Activated T-cell treated with anti-CD3 and anti-CD28 coated beads, Interleukin-2, amount 50 U/mL, for 72 hours (primary cell): ENCODE results near the gene MELK. TPM values are rescaled to one million over a fixed set of nuclear protein-coding genes. Genes with fewer than 3 reads are reported as not detected.
"Not testable (repeated sequence)": the region's sequence is repeated elsewhere in the genome, so short reads cannot be mapped to it uniquely, and the experiment has no call there.

Source experiments
- ATAC-seq, 2 donors: fragments of 150-1000 bp; cut with Tn5 transposase; replicated peaks in 1 of 2; 2 replicates each; pipeline ENCODE4 v1.10.0; 2021; ENCODE audit warnings: moderate library complexity in 2 of 2, mild to moderate bottlenecking in 1 of 2
- DNase-seq, 2 donors: peaks; one replicate each; pipeline ENCODE4 v3.0.0; 2021 to 2022; ENCODE audit warnings: mixed read lengths in 1 of 2
- H3K27ac Mint-ChIP-seq: one replicate; pipeline ENCODE4 v1.8.0; 2022; ENCODE audit warnings: mild to moderate bottlenecking, moderate library complexity, mixed read lengths
- H3K27me3 Mint-ChIP-seq: one replicate; pipeline ENCODE4 v1.8.0; 2022; ENCODE audit warnings: low read depth, mixed read lengths
- H3K36me3 Mint-ChIP-seq, 2 donors: one replicate each; pipeline ENCODE4 v1.8.0; 2022; ENCODE audit warnings: mixed read lengths in 2 of 2, mild to moderate bottlenecking in 1 of 2; ENCODE audit not compliant: insufficient read depth in 2 of 2
- H3K4me1 Mint-ChIP-seq: one replicate; pipeline ENCODE4 v1.8.0; 2022; ENCODE audit warnings: low read depth, mixed read lengths
- H3K4me3 Mint-ChIP-seq, 2 donors: one replicate each; pipeline ENCODE4 v1.8.0; 2022; ENCODE audit warnings: mild to moderate bottlenecking in 2 of 2, mixed read lengths in 2 of 2, moderate library complexity in 2 of 2
- H3K9me3 Mint-ChIP-seq, 2 donors: one replicate each; pipeline ENCODE4 v1.8.0; 2022; ENCODE audit warnings: mixed read lengths in 2 of 2
- total RNA-seq, 2 donors: library from RNA; stranded (reverse); gene quantifications; one replicate each; pipeline ENCODE4 v1.2.3, GENCODE V29; 2022

Gene MELK
- 10 to 100 TPM; 47.4 to 51.4 TPM for total RNA-seq

- Mint-ChIP-seq H3K9me3 (no peaks in the 10 kb centered on the region), H3K27ac (peak within 1 kb of the TSS; percentile 90), H3K4me1 (peaks cover 47% of the 10 kb centered on the region), H3K4me3 (peak within 1 kb of the TSS; percentile 93 to 97), H3K36me3 (peaks cover 14 to 15% of the 10 kb centered on the region in 2 donors), H3K27me3 (peaks cover 6% of the 10 kb centered on the region)
- peak; percentile 93 to 94 for ATAC-seq
- peak; percentile 89 to 93 for DNase-seq
Measured at GRCh38 chr9:36572515-36573418, at the start of gene MELK. TSS of gene MELK (plus strand) at chr9:36572895. CDS start at chr9:36581682, 8,787 bp downstream.

DNA sequence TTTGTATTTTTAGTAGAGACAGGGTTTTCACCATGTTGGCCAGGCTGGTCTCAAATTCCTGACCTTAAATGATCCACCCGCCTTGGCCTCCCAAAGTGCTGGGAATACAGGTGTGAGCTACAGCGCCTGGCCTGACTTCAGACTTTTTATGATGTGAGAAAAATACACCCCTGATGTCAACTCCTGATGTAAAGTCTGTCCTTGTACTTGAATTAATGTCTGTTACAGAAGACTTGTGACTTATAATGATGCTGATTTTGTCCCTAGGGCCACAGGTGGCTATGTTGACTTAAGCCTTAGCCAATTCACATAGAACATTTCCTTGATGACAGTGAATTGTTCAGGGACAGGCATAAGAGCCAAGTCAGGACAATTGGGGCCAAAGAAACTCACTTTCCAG, 42.5 kb upstream of the MELK start:
- H3K4me1 Mint-ChIP-seq, result no peaks in the 10 kb centered on the region
- H3K36me3 Mint-ChIP-seq, result no peaks in the 10 kb centered on the region
- peaks cover 0 to 5% of the 10 kb centered on the region in 2 donors for H3K9me3 Mint-ChIP-seq
- H3K27me3 Mint-ChIP-seq, result peaks cover 7% of the 10 kb centered on the region
- H3K27ac Mint-ChIP-seq, result no peak overlapping the region
- ATAC-seq, result no peak
- no peak overlapping the region for H3K4me3 Mint-ChIP-seq
- DNase-seq, result no peak

GRCh38 chr9:36532353-36532752, 40.3 kb upstream of the MELK start:
- DNase-seq (no peak), ATAC-seq (no peak)
- H3K4me1 Mint-ChIP-seq, result no peaks in the 10 kb centered on the region
- peaks cover 0 to 5% of the 10 kb centered on the region in 2 donors for H3K9me3 Mint-ChIP-seq
- no peak overlapping the region for H3K27ac Mint-ChIP-seq
- H3K4me3 Mint-ChIP-seq, result no peak overlapping the region
- H3K27me3 Mint-ChIP-seq, result peaks cover 7% of the 10 kb centered on the region
- no peaks in the 10 kb centered on the region for H3K36me3 Mint-ChIP-seq

DNA sequence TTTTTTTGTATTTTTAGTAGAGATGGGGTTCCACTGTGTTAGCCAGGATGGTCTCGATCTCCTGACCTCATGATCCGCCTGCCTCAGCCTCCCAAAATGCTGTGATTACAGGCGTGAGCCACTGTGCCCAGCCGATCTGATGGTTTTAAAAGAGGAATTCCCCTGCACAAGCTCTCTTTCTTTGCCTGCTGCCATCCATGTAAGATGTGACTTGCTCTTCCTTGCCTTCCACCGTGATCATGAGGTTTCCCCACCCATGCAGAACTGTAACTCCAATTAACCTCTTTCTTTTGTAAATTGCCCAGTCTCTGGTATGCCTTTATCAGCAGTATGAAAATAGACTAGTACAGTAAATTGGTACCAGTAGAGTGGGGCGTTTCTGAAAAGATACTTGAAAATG, 39.0 kb upstream of the MELK start:
- H3K4me1 Mint-ChIP-seq, H3K4me3 Mint-ChIP-seq, DNase-seq, H3K9me3 Mint-ChIP-seq, H3K27ac Mint-ChIP-seq, ATAC-seq, H3K36me3 Mint-ChIP-seq, H3K27me3 Mint-ChIP-seq: not testable (repeated sequence)

DNA sequence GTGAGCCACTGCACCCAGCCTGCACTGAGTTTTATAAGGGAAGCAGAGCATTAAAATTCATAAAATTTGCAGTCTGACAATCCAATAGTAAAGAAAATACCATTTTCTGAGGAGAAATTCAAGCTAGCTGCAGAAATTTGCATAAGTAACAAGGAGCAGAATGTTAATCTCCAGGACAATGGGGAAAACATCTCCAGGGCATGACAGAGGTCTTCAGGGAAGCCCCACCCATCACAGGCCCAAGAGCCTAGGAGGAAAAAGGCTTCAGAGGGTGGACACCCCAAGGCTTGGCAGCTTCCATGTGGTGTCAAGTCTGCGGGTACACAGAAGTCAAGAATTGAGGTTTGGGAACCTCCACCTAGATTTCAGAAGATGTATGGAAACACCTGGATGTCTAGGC, 37.6 kb upstream of the MELK start:
- no peak overlapping the region for H3K4me3 Mint-ChIP-seq
- no peaks in the 10 kb centered on the region for H3K36me3 Mint-ChIP-seq
- no peaks in the 10 kb centered on the region for H3K4me1 Mint-ChIP-seq
- H3K27ac Mint-ChIP-seq, result no peak overlapping the region
- H3K27me3 Mint-ChIP-seq, result peaks cover 7% of the 10 kb centered on the region
- no peak for DNase-seq
- no peak for ATAC-seq
- peaks cover 0 to 5% of the 10 kb centered on the region in 2 donors for H3K9me3 Mint-ChIP-seq

- H3K9me3 Mint-ChIP-seq, result peaks cover 0 to 5% of the 10 kb centered on the region in 2 donors
- peaks cover 7% of the 10 kb centered on the region for H3K27me3 Mint-ChIP-seq
- H3K36me3 Mint-ChIP-seq, result no peaks in the 10 kb centered on the region
- H3K27ac Mint-ChIP-seq, result no peak overlapping the region
- ATAC-seq (no peak), DNase-seq (no peak)
- H3K4me3 Mint-ChIP-seq, result no peak overlapping the region
- no peaks in the 10 kb centered on the region for H3K4me1 Mint-ChIP-seq
Measured at GRCh38 chr9:36537861-36538260, 34.8 kb upstream of the MELK start.

DNA sequence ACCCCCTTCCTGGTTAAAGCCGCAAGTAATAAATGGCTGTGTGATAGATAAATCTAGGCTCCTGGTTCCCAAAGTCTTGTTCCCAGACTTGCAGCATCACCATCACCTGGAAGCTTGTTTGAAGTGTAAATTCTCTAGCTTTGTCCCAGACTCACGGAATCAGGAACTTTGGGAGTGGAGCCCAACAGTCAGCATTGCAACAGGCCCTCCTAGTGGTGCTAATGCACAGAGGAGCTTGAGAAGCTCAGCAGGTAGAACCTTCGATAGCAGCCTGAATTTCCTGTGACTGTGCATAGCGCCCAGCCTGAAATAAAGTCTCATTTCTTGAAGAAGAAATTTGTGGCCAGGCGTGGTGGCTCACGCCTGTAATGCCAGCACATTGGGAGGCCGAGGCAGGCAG, 30.3 kb upstream of the MELK start:
- Mint-ChIP-seq H3K27me3 (no peaks in the 10 kb centered on the region), H3K36me3 (no peaks in the 10 kb centered on the region), H3K4me3 (no peak overlapping the region), H3K27ac (no peak overlapping the region), H3K9me3 (no peaks in the 10 kb centered on the region), H3K4me1 (no peaks in the 10 kb centered on the region)
- no peak for DNase-seq
- ATAC-seq, result no peak

DNA sequence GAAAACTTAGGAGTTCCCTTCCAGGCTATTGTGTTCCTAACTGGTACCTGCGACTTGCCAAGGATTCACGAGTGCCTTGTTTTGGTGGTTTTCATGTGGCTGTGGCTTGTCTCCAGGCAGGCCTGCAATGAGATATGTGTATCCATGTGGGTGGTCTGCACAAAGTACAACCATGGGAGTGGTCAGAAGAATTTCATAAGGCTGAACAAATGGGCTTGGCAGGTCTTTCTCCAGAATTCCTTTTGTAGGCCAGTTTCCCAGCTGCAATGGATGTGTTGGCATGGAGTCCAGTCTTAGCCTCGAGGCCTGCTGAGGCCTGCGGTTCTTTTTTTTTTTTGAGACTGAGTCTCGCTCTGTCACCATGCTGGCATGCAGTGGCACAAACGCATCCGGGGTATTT, 28.8 kb upstream of the MELK start:
- H3K27me3 Mint-ChIP-seq, result peaks cover 11% of the 10 kb centered on the region
- no peaks in the 10 kb centered on the region for H3K4me1 Mint-ChIP-seq
- DNase-seq (no peak), ATAC-seq (no peak)
- no peaks in the 10 kb centered on the region for H3K9me3 Mint-ChIP-seq
- no peak overlapping the region for H3K27ac Mint-ChIP-seq
- no peak overlapping the region for H3K4me3 Mint-ChIP-seq
- H3K36me3 Mint-ChIP-seq, result no peaks in the 10 kb centered on the region

DNA sequence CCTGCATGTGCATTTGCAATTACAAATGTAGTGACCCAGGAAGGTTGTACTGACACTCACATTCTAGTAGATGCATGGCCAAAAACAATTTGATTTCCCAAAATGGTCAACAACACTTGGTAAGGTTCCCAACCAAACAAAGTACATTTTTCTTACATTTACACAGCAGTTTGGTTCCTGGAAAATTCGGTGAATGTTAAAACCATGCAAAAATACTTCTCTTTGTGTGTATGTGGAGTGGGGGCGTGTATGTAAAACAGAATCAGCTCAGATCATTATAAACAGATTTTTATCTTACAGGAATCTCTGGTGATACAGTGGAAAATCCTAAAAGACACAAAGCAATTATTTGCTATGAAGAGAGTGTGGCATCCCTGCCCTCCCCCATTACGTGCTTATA, 25.1 kb upstream of the MELK start:
- Mint-ChIP-seq H3K9me3 (no peaks in the 10 kb centered on the region), H3K36me3 (no peaks in the 10 kb centered on the region), H3K27me3 (peaks cover 15% of the 10 kb centered on the region), H3K27ac (no peak overlapping the region), H3K4me1 (no peaks in the 10 kb centered on the region), H3K4me3 (no peak overlapping the region)
- DNase-seq, result no peak
- ATAC-seq, result no peak

- DNase-seq (no peak), ATAC-seq (no peak)
- no peaks in the 10 kb centered on the region for H3K4me1 Mint-ChIP-seq
- H3K27me3 Mint-ChIP-seq, result peaks cover 15% of the 10 kb centered on the region
- no peak overlapping the region for H3K4me3 Mint-ChIP-seq
- H3K9me3 Mint-ChIP-seq, result no peaks in the 10 kb centered on the region
- no peaks in the 10 kb centered on the region for H3K36me3 Mint-ChIP-seq
- no peak overlapping the region for H3K27ac Mint-ChIP-seq
Measured at GRCh38 chr9:36548454-36548853, 24.2 kb upstream of the MELK start.

- DNase-seq (no peak), ATAC-seq (no peak)
- H3K27me3 Mint-ChIP-seq, result peaks cover 15% of the 10 kb centered on the region
- no peaks in the 10 kb centered on the region for H3K4me1 Mint-ChIP-seq
- no peaks in the 10 kb centered on the region for H3K9me3 Mint-ChIP-seq
- no peak overlapping the region for H3K4me3 Mint-ChIP-seq
- H3K36me3 Mint-ChIP-seq, result no peaks in the 10 kb centered on the region
- no peak overlapping the region for H3K27ac Mint-ChIP-seq
Measured at GRCh38 chr9:36550135-36550534, 22.6 kb upstream of the MELK start.

DNA sequence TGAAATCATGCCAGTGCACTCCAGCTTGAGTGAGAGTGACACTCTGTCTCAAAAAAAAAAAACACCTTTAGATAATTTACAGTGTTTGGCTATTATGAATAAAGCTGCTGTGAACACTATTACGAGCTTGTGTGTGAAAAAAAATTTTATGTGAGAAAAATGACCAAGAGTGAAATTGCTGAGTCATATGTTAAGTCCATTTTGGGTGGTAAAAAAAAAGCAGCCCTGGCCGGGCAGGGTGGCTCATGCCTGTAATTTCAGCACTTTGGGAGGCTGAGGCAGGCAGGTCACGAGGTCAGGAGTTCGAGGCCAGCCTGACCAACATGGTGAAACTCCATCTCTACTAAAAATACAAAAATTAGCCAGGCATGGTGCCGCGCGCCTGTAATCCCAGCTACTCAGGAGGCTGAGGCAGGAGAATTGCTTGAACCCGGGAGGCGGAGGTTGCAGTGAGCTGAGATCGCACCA, 22.0 kb upstream of the MELK start:
- not testable (repeated sequence) for H3K4me3 Mint-ChIP-seq, H3K36me3 Mint-ChIP-seq, H3K9me3 Mint-ChIP-seq, H3K4me1 Mint-ChIP-seq, DNase-seq, H3K27ac Mint-ChIP-seq
- H3K27me3 Mint-ChIP-seq, result peaks cover 15% of the 10 kb centered on the region
- ATAC-seq, result peak; percentile 20 to 61

GRCh38 chr9:36551129-36551528, 21.6 kb upstream of the MELK start:
- Mint-ChIP-seq H3K4me3 (no peak overlapping the region), H3K9me3 (no peaks in the 10 kb centered on the region), H3K36me3 (no peaks in the 10 kb centered on the region), H3K27ac (no peak overlapping the region), H3K4me1 (no peaks in the 10 kb centered on the region), H3K27me3 (peaks cover 15% of the 10 kb centered on the region)
- ATAC-seq, result no peak
- no peak for DNase-seq

DNA sequence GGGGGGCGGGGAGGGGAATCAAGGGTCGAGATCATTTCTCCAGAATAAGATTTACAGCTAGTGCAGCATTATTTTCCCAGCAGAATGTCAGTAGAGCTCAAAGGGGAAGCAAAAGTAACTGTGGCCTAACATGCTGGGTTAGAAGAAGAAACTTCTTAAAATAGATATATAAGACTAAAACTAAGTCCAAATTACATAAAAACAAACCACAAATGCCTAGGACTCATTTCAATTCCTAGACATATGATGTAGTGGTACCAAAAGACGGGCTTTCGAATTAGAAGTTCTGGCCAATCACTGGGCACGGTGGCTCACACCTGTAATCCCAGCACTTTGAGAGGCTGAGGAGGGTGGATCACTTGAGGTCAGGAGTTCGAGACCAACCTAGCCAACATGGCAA, 20.8 kb upstream of the MELK start:
- Mint-ChIP-seq H3K27ac (no peak overlapping the region), H3K27me3 (peaks cover 15% of the 10 kb centered on the region), H3K4me3 (no peak overlapping the region), H3K4me1 (no peaks in the 10 kb centered on the region), H3K9me3 (no peaks in the 10 kb centered on the region), H3K36me3 (no peaks in the 10 kb centered on the region)
- DNase-seq (no peak), ATAC-seq (no peak)
